H1 (cell line): ENCODE results near the gene ZNF674. TPM values are rescaled to one million over a fixed set of nuclear protein-coding genes. Genes with fewer than 3 reads are reported as not detected.

Source experiments
- BRCA1 ChIP-seq: IDR thresholded peaks from 2 replicates; pipeline ENCODE4 v1.6.1; 2012; ENCODE audit warnings: low read depth, low read length, improper control_type of control experiment
- CEBPB ChIP-seq: IDR thresholded peaks from 2 replicates; pipeline ENCODE4 v1.6.1; 2012; ENCODE audit warnings: low read depth, low read length
- NANOG ChIP-seq: IDR thresholded peaks from 2 replicates; pipeline ENCODE4 v1.6.1; 2011; ENCODE audit warnings: low read length, low read depth, mild to moderate bottlenecking, inconsistent platforms; ENCODE audit not compliant: insufficient read depth, poor library complexity, severe bottlenecking
- PHF8 ChIP-seq: fragments of 200-600 bp; sonication (generic); conservative IDR thresholded peaks from 2 replicates; pipeline ENCODE4 v1.7.1; 2012; ENCODE audit warnings: low read depth, mild to moderate bottlenecking, inconsistent platforms, low read length, moderate library complexity
- RXRA ChIP-seq: IDR thresholded peaks from 2 replicates; pipeline ENCODE4 v1.6.1; 2011; ENCODE audit warnings: low read depth, mild to moderate bottlenecking, low read length, moderate library complexity; ENCODE audit not compliant: insufficient read depth
- SP1 ChIP-seq: IDR thresholded peaks from 2 replicates; pipeline ENCODE4 v1.6.1; 2011; ENCODE audit warnings: low read depth, low read length
- TCF12 ChIP-seq: IDR thresholded peaks from 2 replicates; pipeline ENCODE4 v1.6.1; 2011; ENCODE audit warnings: low read depth, mild to moderate bottlenecking, low read length
- polyA plus RNA-seq, 7 experiments: library from polyadenylated mRNA; depleted of rRNA in 3 of 7; stranded (reverse) in 5 of 7; unstranded in 2 of 7; fragments of >200 nt in 5 of 7; fragments of 200-250 nt in 2 of 7; gene quantifications; 1 replicate in 5 of 7; 2 replicates in 1 of 7; 4 replicates in 1 of 7; pipeline versions ENCODE4 v1.2.1 to v1.2.3, GENCODE V29; 2011 to 2013; ENCODE audit warnings: missing spikeins in 2 of 7, mixed read lengths in 2 of 7
- total RNA-seq: library from RNA; stranded (reverse); fragmentation: NEBNext Ultra II Directional; extraction: Animal tissue kit (Norgen Biotek cat#: 25700); gene quantifications from 2 replicates; pipeline ENCODE4 v1.2.1, GENCODE V29; 2021
- TF ChIP-seq, protein P1 (sequence below): IDR thresholded peaks from 2 replicates; pipeline ENCODE4 v1.6.1; 2012; ENCODE audit warnings: inconsistent platforms

ZNF674 gene
- total and polyA plus RNA-seq, 2 of the 8 experiments (the other 6 are each of a cell fraction or from before 2014, with no cell fraction given) = 2.0 to 7.4 TPM

DNA sequence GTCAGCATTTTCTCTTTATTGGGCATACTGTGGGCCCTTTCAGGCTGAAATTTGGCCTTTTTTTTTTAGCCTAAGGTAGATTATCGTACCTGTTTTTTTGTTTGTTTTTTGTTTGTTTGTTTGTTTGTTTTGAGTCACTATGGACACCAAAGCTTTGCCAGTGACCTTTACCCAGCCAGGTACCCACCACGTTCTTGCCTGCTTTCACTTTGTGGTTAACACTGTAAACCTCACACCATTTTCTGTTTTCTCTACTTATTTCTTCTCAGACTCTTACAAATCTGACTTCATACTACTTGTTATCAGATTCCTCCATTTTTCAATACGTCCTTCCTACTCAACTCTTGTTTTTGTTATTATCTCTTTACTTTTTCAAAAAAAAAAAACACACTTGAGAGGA lies 81.5 kb downstream of the ZNF674 start (continued):
- TF ChIP-seq SP1 (no peak), PHF8 (no peak), TCF12 (no peak), RXRA (no peak), BRCA1 (no peak), NANOG (no peak), CEBPB (no peak)
- TF ChIP-seq, protein P1, sequence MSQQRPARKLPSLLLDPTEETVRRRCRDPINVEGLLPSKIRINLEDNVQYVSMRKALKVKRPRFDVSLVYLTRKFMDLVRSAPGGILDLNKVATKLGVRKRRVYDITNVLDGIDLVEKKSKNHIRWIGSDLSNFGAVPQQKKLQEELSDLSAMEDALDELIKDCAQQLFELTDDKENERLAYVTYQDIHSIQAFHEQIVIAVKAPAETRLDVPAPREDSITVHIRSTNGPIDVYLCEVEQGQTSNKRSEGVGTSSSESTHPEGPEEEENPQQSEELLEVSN = no peak
